ENCODE results near the gene TUBGCP6. TPM values are rescaled to one million over a fixed set of nuclear protein-coding genes. Genes with fewer than 3 reads are reported as not detected.

The TUBGCP6 gene
- total RNA-seq, 2 experiments from 2014 or later = 44.5 to 47.8 TPM

- H3K27ac Mint-ChIP-seq = no peak overlapping the region
- H3K36me3 Mint-ChIP-seq (ENCODE audit: low read depth) = no peaks in the 10 kb centered on the region
- CTCF ChIA-PET = interaction anchor here (0.7 kb wide), 1 partner anchor 17 kb away, joined by 3 read pairs; no protein-coding TSS in a partner anchor
- intact Hi-C loops (cut with micrococcal nuclease) = no loop called here
- H3K4me3 Mint-ChIP-seq = peak overlapping the region; percentile 48
- DNase-seq = no peak
- no peaks in the 10 kb centered on the region for H3K9me3 Mint-ChIP-seq
- peaks cover 26% of the 10 kb centered on the region for H3K27me3 Mint-ChIP-seq (ENCODE audit: low read depth)
- peaks cover 6% of the 10 kb centered on the region for H3K4me1 Mint-ChIP-seq (ENCODE audit: low read depth)
These were observed 14.5 kb upstream of the TUBGCP6 start for GRCh38 chr22:50259302-50259701.

- intact Hi-C loops (cut with micrococcal nuclease) = no loop called here
- no peak for DNase-seq
- Mint-ChIP-seq H3K4me3 (no peak overlapping the region), H3K27ac (no peak overlapping the region), H3K36me3 (ENCODE audit: low read depth) (no peaks in the 10 kb centered on the region), H3K27me3 (ENCODE audit: low read depth) (peaks cover 26% of the 10 kb centered on the region), H3K4me1 (ENCODE audit: low read depth) (peaks cover 6% of the 10 kb centered on the region), H3K9me3 (no peaks in the 10 kb centered on the region)
- CTCF ChIA-PET = no interaction called here
These were observed 13.8 kb upstream of the TUBGCP6 start for GRCh38 chr22:50258361-50259292.

GRCh38 chr22:50257451-50258360, 12.9 kb upstream of the TUBGCP6 start:
- Mint-ChIP-seq H3K27ac (no peak overlapping the region), H3K4me3 (no peak overlapping the region), H3K9me3 (no peaks in the 10 kb centered on the region), H3K4me1 (ENCODE audit: low read depth) (peaks cover 6% of the 10 kb centered on the region), H3K36me3 (ENCODE audit: low read depth) (no peaks in the 10 kb centered on the region), H3K27me3 (ENCODE audit: low read depth) (peaks cover 23% of the 10 kb centered on the region)
- CTCF ChIA-PET = no interaction called here
- DNase-seq = no peak
- intact Hi-C loops (cut with micrococcal nuclease) = no loop called here

GRCh38 chr22:50257041-50257440, 12.2 kb upstream of the TUBGCP6 start:
- Mint-ChIP-seq H3K4me3 (no peak overlapping the region), H3K9me3 (no peaks in the 10 kb centered on the region), H3K36me3 (ENCODE audit: low read depth) (no peaks in the 10 kb centered on the region), H3K4me1 (ENCODE audit: low read depth) (peaks cover 2% of the 10 kb centered on the region), H3K27me3 (ENCODE audit: low read depth) (peaks cover 16% of the 10 kb centered on the region), H3K27ac (no peak overlapping the region)
- DNase-seq = no peak
- CTCF ChIA-PET = no interaction called here
- intact Hi-C loops (cut with micrococcal nuclease) = no loop called here

GRCh38 chr22:50256258-50256862, 11.5 kb upstream of the TUBGCP6 start:
- CTCF ChIA-PET = no interaction called here
- peaks cover 14% of the 10 kb centered on the region for H3K27me3 Mint-ChIP-seq (ENCODE audit: low read depth)
- H3K9me3 Mint-ChIP-seq = no peaks in the 10 kb centered on the region
- H3K27ac Mint-ChIP-seq = no peak overlapping the region
- H3K4me3 Mint-ChIP-seq = no peak overlapping the region
- H3K4me1 Mint-ChIP-seq (ENCODE audit: low read depth) = no peaks in the 10 kb centered on the region
- no peak for DNase-seq
- intact Hi-C loops (cut with micrococcal nuclease) = no loop called here
- no peaks in the 10 kb centered on the region for H3K36me3 Mint-ChIP-seq (ENCODE audit: low read depth)

- Mint-ChIP-seq H3K4me3 (no peak overlapping the region), H3K27ac (no peak overlapping the region), H3K4me1 (ENCODE audit: low read depth) (peaks cover 2% of the 10 kb centered on the region), H3K36me3 (ENCODE audit: low read depth) (no peaks in the 10 kb centered on the region), H3K27me3 (ENCODE audit: low read depth) (peaks cover 14% of the 10 kb centered on the region), H3K9me3 (no peaks in the 10 kb centered on the region)
- intact Hi-C loops (cut with micrococcal nuclease) = no loop called here
- no peak for DNase-seq
- CTCF ChIA-PET = no interaction called here
These were observed 10.8 kb upstream of the TUBGCP6 start for GRCh38 chr22:50255607-50256006.

- intact Hi-C loops (cut with micrococcal nuclease) = no loop called here
- CTCF ChIA-PET = interaction anchor here (0.6 kb wide), 1 partner anchor 80 kb away, joined by 3 read pairs; no protein-coding TSS in a partner anchor
- no peak overlapping the region for H3K4me3 Mint-ChIP-seq
- peaks cover 10% of the 10 kb centered on the region for H3K27me3 Mint-ChIP-seq (ENCODE audit: low read depth)
- H3K36me3 Mint-ChIP-seq (ENCODE audit: low read depth) = no peaks in the 10 kb centered on the region
- H3K4me1 Mint-ChIP-seq (ENCODE audit: low read depth) = peaks cover 5% of the 10 kb centered on the region
- H3K9me3 Mint-ChIP-seq = no peaks in the 10 kb centered on the region
- no peak for DNase-seq
- no peak overlapping the region for H3K27ac Mint-ChIP-seq
These were observed 10.3 kb upstream of the TUBGCP6 start for GRCh38 chr22:50255099-50255498.

GRCh38 chr22:50253941-50254340, 9.1 kb upstream of the TUBGCP6 start:
- no peak overlapping the region for H3K27ac Mint-ChIP-seq
- H3K36me3 Mint-ChIP-seq (ENCODE audit: low read depth) = no peaks in the 10 kb centered on the region
- intact Hi-C loops (cut with micrococcal nuclease) = loop anchor here (2.0 to 5.0 kb wide), 2 partner anchors 73 to 243 kb away; partner anchors contain the start of gene DENND6B
- H3K9me3 Mint-ChIP-seq = no peaks in the 10 kb centered on the region
- H3K27me3 Mint-ChIP-seq (ENCODE audit: low read depth) = peaks cover 5% of the 10 kb centered on the region
- H3K4me1 Mint-ChIP-seq (ENCODE audit: low read depth) = peaks cover 8% of the 10 kb centered on the region
- DNase-seq = no peak
- CTCF ChIA-PET = no interaction called here
- H3K4me3 Mint-ChIP-seq = no peak overlapping the region

GRCh38 chr22:50253046-50253915, 8.5 kb upstream of the TUBGCP6 start:
- intact Hi-C loops (cut with micrococcal nuclease) = loop anchor here (2.0 to 5.0 kb wide), 2 partner anchors 74 to 244 kb away; partner anchors contain the start of gene DENND6B
- CTCF ChIA-PET = interaction anchor here (0.6 to 2.7 kb wide), 13 partner anchors 10 to 340 kb away, joined by 3 to 25 read pairs (median 4); partner anchors contain the start of genes DENND6B and SYCE3
- Mint-ChIP-seq H3K27me3 (ENCODE audit: low read depth) (no peaks in the 10 kb centered on the region), H3K36me3 (ENCODE audit: low read depth) (no peaks in the 10 kb centered on the region), H3K4me1 (ENCODE audit: low read depth) (peaks cover 8% of the 10 kb centered on the region), H3K27ac (no peak overlapping the region), H3K9me3 (no peaks in the 10 kb centered on the region), H3K4me3 (no peak overlapping the region)
- no peak for DNase-seq

GRCh38 chr22:50252082-50253045, 7.5 kb upstream of the TUBGCP6 start:
- H3K27me3 Mint-ChIP-seq (ENCODE audit: low read depth) = no peaks in the 10 kb centered on the region
- intact Hi-C loops (cut with micrococcal nuclease) = loop anchor here (1.0 to 5.0 kb wide), 4 partner anchors 18 to 245 kb away; partner anchors contain the start of genes DENND6B and MAPK11
- DNase-seq = peak; percentile 82
- H3K36me3 Mint-ChIP-seq (ENCODE audit: low read depth) = peaks cover 3% of the 10 kb centered on the region
- no peaks in the 10 kb centered on the region for H3K9me3 Mint-ChIP-seq
- H3K27ac Mint-ChIP-seq = no peak overlapping the region
- CTCF ChIA-PET = interaction anchor here (0.6 to 2.7 kb wide), 23 partner anchors 9 to 341 kb away, joined by 3 to 25 read pairs (median 4); partner anchors contain the start of genes DENND6B, MAPK12, SCO2 and SYCE3
- H3K4me3 Mint-ChIP-seq = peak overlapping the region; percentile 18
- H3K4me1 Mint-ChIP-seq (ENCODE audit: low read depth) = peaks cover 13% of the 10 kb centered on the region
